Forelimb muscle (tissue), 1 donor: ENCODE measurements around the gene UBN2. TPM values are rescaled to one million over a fixed set of nuclear protein-coding genes. Genes with fewer than 3 reads are reported as not detected.
A peak's percentile ranks its signal among the peaks of the same experiment; 100 is the strongest.
"Not testable (repeated sequence)": the region's sequence is repeated elsewhere in the genome, so short reads cannot be mapped to it uniquely, and the experiment has no call there.

Experiments
- DNase-seq: peaks from one replicate; pipeline ENCODE4 v3.0.0-alpha.2; 2013; ENCODE audit warnings: low read depth
- polyA plus RNA-seq: library from polyadenylated mRNA; unstranded; fragments of 120-200 nt; gene quantifications from one replicate; pipeline ENCODE4 v1.2.1, GENCODE V29; 2013; ENCODE audit not compliant: insufficient read length

UBN2 gene
- 11.3 TPM for polyA plus RNA-seq

- DNase-seq = peak; percentile 96
Measured at GRCh38 chr7:139230774-139231512, at the start of gene UBN2. Gene UBN2 (plus strand): TSS chr7:139231237. CDS start chr7:139231485, 248 bp downstream.

GRCh38 chr7:139181404-139181803 lies 49.6 kb upstream of the UBN2 start:
- DNase-seq = no peak

- no peak for DNase-seq
Measured at GRCh38 chr7:139182363-139182762, 48.7 kb upstream of the UBN2 start.

GRCh38 chr7:139183251-139183650 lies 47.8 kb upstream of the UBN2 start:
- no peak for DNase-seq

GRCh38 chr7:139183878-139184338 lies 47.1 kb upstream of the UBN2 start:
- no peak for DNase-seq

- no peak for DNase-seq
Measured at GRCh38 chr7:139186146-139186545, 44.9 kb upstream of the UBN2 start.

GRCh38 chr7:139189357-139189756 lies 41.7 kb upstream of the UBN2 start:
- DNase-seq = no peak

GRCh38 chr7:139192014-139192706 lies 38.9 kb upstream of the UBN2 start:
- no peak for DNase-seq

GRCh38 chr7:139200382-139200781 lies 30.7 kb upstream of the UBN2 start:
- no peak for DNase-seq

GRCh38 chr7:139203992-139204391 lies 27.0 kb upstream of the UBN2 start:
- DNase-seq = no peak

GRCh38 chr7:139205843-139206242 lies 25.2 kb upstream of the UBN2 start:
- no peak for DNase-seq

GRCh38 chr7:139212133-139212532 lies 18.9 kb upstream of the UBN2 start:
- DNase-seq = no peak

- DNase-seq = not testable (repeated sequence)
Measured at GRCh38 chr7:139213489-139213888, 17.5 kb upstream of the UBN2 start.

GRCh38 chr7:139218173-139218572 lies 12.9 kb upstream of the UBN2 start:
- DNase-seq = no peak

- DNase-seq = no peak
Measured at GRCh38 chr7:139224219-139224618, 6.8 kb upstream of the UBN2 start.

- DNase-seq = not testable (repeated sequence)
Measured at GRCh38 chr7:139224836-139225235, 6.2 kb upstream of the UBN2 start.

GRCh38 chr7:139225286-139226157 lies 5.5 kb upstream of the UBN2 start:
- DNase-seq = not testable (repeated sequence)

- not testable (repeated sequence) for DNase-seq
Measured at GRCh38 chr7:139226158-139226515, 4.9 kb upstream of the UBN2 start.

- not testable (repeated sequence) for DNase-seq
Measured at GRCh38 chr7:139226988-139227488, 4.0 kb upstream of the UBN2 start.

GRCh38 chr7:139230023-139230422 lies 1.0 kb upstream of the UBN2 start:
- DNase-seq = no peak

- no peak for DNase-seq
Measured at GRCh38 chr7:139230484-139230773, 608 bp upstream of the UBN2 start.
